Neural progenitor cell (in vitro differentiated cells): ENCODE results near the gene FKBP1A.

Source experiments
- EZH2 ChIP-seq: fragments of 200-600 bp; sonication (generic); IDR thresholded peaks from 2 replicates; pipeline ENCODE4 v1.6.1; 2017; ENCODE audit warnings: antibody characterized with exemption, mild to moderate bottlenecking, moderate library complexity
- TF ChIP-seq, protein P1 (sequence below): fragments of 200-600 bp; sonication (generic); IDR thresholded peaks from 2 replicates; pipeline ENCODE4 v1.5.1; 2017; ENCODE audit warnings: antibody characterized with exemption, mild to moderate bottlenecking

- TF ChIP-seq, protein P1, sequence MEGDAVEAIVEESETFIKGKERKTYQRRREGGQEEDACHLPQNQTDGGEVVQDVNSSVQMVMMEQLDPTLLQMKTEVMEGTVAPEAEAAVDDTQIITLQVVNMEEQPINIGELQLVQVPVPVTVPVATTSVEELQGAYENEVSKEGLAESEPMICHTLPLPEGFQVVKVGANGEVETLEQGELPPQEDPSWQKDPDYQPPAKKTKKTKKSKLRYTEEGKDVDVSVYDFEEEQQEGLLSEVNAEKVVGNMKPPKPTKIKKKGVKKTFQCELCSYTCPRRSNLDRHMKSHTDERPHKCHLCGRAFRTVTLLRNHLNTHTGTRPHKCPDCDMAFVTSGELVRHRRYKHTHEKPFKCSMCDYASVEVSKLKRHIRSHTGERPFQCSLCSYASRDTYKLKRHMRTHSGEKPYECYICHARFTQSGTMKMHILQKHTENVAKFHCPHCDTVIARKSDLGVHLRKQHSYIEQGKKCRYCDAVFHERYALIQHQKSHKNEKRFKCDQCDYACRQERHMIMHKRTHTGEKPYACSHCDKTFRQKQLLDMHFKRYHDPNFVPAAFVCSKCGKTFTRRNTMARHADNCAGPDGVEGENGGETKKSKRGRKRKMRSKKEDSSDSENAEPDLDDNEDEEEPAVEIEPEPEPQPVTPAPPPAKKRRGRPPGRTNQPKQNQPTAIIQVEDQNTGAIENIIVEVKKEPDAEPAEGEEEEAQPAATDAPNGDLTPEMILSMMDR, result no peak
- TF ChIP-seq EZH2, result no peak
Measured at GRCh38 chr20:1393507-1393882, 641 bp upstream of the FKBP1A start.
